ENCODE data around the gene HCN2.
"Not testable (repeated sequence)": the region's sequence is repeated elsewhere in the genome, so short reads cannot be mapped to it uniquely, and the experiment has no call there.

- TF ChIP-seq POLR2A, CTCF (IDR thresholded peaks at IDR 0.05): not testable (repeated sequence)
These were observed 14.1 kb downstream of the HCN2 start for GRCh38 chr19:603779-604178.
